WTC11 (cell line): ENCODE data around the gene PARP3. TPM values are rescaled to one million over a fixed set of nuclear protein-coding genes. Genes with fewer than 3 reads are reported as not detected.

Experiments used
- ATAC-seq: fragments of 200-7000 bp; cut with Tn5 transposase; 2 replicates; pipeline ENCODE4 v1.10.0; 2021; ENCODE audit warnings: mild to moderate bottlenecking, moderate library complexity
- CTCF ChIA-PET: fragments of 300-600 bp; sonication (Branson Sonifier 250); formaldehyde crosslinking; loops from one replicate; lab custom pipeline; 2021; ENCODE audit warnings: antibody characterized with exemption; lab: Charles Lee
- POLR2A ChIA-PET: fragments of 350-600 bp; sonication (Branson Sonifier 250); formaldehyde crosslinking; loops from one replicate; lab custom pipeline; 2021; ENCODE audit warnings: antibody characterized with exemption; lab: Charles Lee
- DNase-seq: peaks from one replicate; pipeline ENCODE4 v3.0.0; 2021; ENCODE audit warnings: low spot score
- H3K27ac Mint-ChIP-seq: 2 replicates; pipeline ENCODE4 v1.8.0; 2021; ENCODE audit warnings: mixed read lengths
- H3K27me3 Mint-ChIP-seq: 2 replicates; pipeline ENCODE4 v1.8.0; 2021; ENCODE audit warnings: low read depth, mild to moderate bottlenecking, moderate library complexity, mixed read lengths
- H3K36me3 Mint-ChIP-seq: 2 replicates; pipeline ENCODE4 v1.8.0; 2021; ENCODE audit warnings: mixed read lengths
- H3K4me1 Mint-ChIP-seq: 2 replicates; pipeline ENCODE4 v1.8.0; 2022; ENCODE audit warnings: mixed read lengths
- H3K4me3 Mint-ChIP-seq: 2 replicates; pipeline ENCODE4 v1.8.0; 2021; ENCODE audit warnings: mild to moderate bottlenecking, moderate library complexity, mixed read lengths
- H3K9me3 Mint-ChIP-seq: 2 replicates; pipeline ENCODE4 v1.8.0; 2021; ENCODE audit warnings: mixed read lengths
- ARID4B ChIP-seq: sonication (generic); formaldehyde crosslinking; IDR thresholded peaks from 2 replicates; pipeline ENCODE4 v1.8.0; 2023; ENCODE audit warnings: missing genetic modification reagents, mild to moderate bottlenecking, borderline replicate concordance
- ATF3 ChIP-seq: sonication (generic); formaldehyde crosslinking; conservative IDR thresholded peaks from 2 replicates; pipeline ENCODE4 v1.8.1; 2022; ENCODE audit warnings: mild to moderate bottlenecking, missing genetic modification reagents
- EMX1 ChIP-seq: fragments of 250-450 bp; sonication (Bioruptor Pico); IDR thresholded peaks from 2 replicates; pipeline ENCODE4 v1.8.0; 2021; ENCODE audit warnings: mild to moderate bottlenecking
- GABPB1 ChIP-seq: sonication (generic); formaldehyde crosslinking; IDR thresholded peaks from 2 replicates; pipeline ENCODE4 v1.8.1; 2023; ENCODE audit warnings: mild to moderate bottlenecking, missing genetic modification reagents
- HMGA2 ChIP-seq: fragments of 250-450 bp; sonication (Bioruptor Pico); IDR thresholded peaks from 2 replicates; pipeline ENCODE4 v1.4.0; 2021; ENCODE audit warnings: mild to moderate bottlenecking, moderate library complexity
- IRF2 ChIP-seq: sonication (generic); formaldehyde crosslinking; IDR thresholded peaks from 2 replicates; pipeline ENCODE4 v1.8.0; 2022; ENCODE audit warnings: low read depth, missing genetic modification reagents, borderline replicate concordance
- MXD4 ChIP-seq: fragments of 250-450 bp; sonication (Bioruptor Pico); IDR thresholded peaks from 2 replicates; pipeline ENCODE4 v1.8.0; 2021; ENCODE audit warnings: mild to moderate bottlenecking, moderate library complexity, borderline replicate concordance
- NFE2L1 ChIP-seq: sonication (generic); formaldehyde crosslinking; IDR thresholded peaks from 2 replicates; pipeline ENCODE4 v1.8.1; 2023; ENCODE audit warnings: missing genetic modification reagents
- NR2C2 ChIP-seq: sonication (generic); formaldehyde crosslinking; IDR thresholded peaks from 2 replicates; pipeline ENCODE4 v1.8.0; 2022; ENCODE audit warnings: mild to moderate bottlenecking, missing genetic modification reagents
- RELA ChIP-seq: sonication (generic); formaldehyde crosslinking; IDR thresholded peaks from 2 replicates; pipeline ENCODE4 v1.8.1; 2022; ENCODE audit warnings: missing genetic modification reagents, mild to moderate bottlenecking, borderline replicate concordance
- STAT6 ChIP-seq: sonication (generic); formaldehyde crosslinking; conservative IDR thresholded peaks from 2 replicates; pipeline ENCODE4 v1.8.1; 2023; ENCODE audit warnings: mild to moderate bottlenecking, low read depth, missing genetic modification reagents, moderate library complexity
- TCF7 ChIP-seq: sonication (generic); formaldehyde crosslinking; IDR thresholded peaks from 2 replicates; pipeline ENCODE4 v1.8.0; 2022; ENCODE audit warnings: mild to moderate bottlenecking, low read depth, missing genetic modification reagents, moderate library complexity
- TEAD4 ChIP-seq: sonication (generic); formaldehyde crosslinking; IDR thresholded peaks from 2 replicates; pipeline ENCODE4 v1.8.0; 2022; ENCODE audit warnings: mild to moderate bottlenecking, missing genetic modification reagents
- ZNF138 ChIP-seq: sonication (generic); formaldehyde crosslinking; conservative IDR thresholded peaks from 2 replicates; pipeline ENCODE4 v1.8.1; 2022; ENCODE audit warnings: mild to moderate bottlenecking, moderate library complexity, missing genetic modification reagents
- ZNF232 ChIP-seq: sonication (generic); formaldehyde crosslinking; IDR thresholded peaks from 2 replicates; pipeline ENCODE4 v1.8.0; 2022; ENCODE audit warnings: mild to moderate bottlenecking, missing genetic modification reagents
- total RNA-seq: library from RNA; stranded (reverse); gene quantifications from 3 replicates; pipeline ENCODE4 v1.2.3, GENCODE V29; 2021
- TF ChIP-seq, protein P1 (sequence below): sonication (generic); formaldehyde crosslinking; IDR thresholded peaks from 2 replicates; pipeline ENCODE4 v1.8.0; 2022; ENCODE audit warnings: mild to moderate bottlenecking, missing genetic modification reagents
- TF ChIP-seq, protein P2 (sequence below): sonication (generic); formaldehyde crosslinking; IDR thresholded peaks from 2 replicates; pipeline ENCODE4 v1.8.1; 2023; ENCODE audit warnings: mild to moderate bottlenecking, missing genetic modification reagents

The PARP3 gene
- total RNA-seq, 1 experiment from 2014 or later: 2.9 TPM

DNA sequence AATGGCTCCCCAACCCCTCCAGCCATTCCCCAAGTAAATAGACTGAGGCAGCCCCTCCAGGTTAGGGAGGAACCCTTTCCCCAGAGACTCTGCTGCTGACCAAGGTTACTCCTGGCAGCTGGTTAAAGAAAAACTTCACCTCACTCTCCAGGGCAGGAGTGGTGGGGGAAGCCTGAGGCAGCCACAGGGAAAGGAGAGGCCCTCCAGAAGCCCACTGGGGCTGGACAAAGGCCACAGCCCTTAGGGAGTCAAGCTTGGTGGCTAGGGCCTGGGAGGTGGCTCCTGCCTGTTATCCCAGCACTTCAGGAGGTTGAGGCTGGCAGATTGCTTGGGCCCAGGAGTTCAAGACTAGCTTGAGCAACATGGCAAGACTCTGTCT, 42.1 kb downstream of the PARP3 start:
- ChIA-PET POLR2A (interaction anchor here (2.4 kb wide), 1 partner anchor 11 kb away, joined by 14 read pairs; the partner anchor contains the start of gene RPL29), CTCF (interaction anchor here (0.9 to 4.4 kb wide), 5 partner anchors 11 to 265 kb away, joined by 4 to 60 read pairs (median 27); partner anchors contain the start of genes ABHD14A, ABHD14B, DUSP7 and RPL29)
- no peak for ATAC-seq
- H3K27me3 Mint-ChIP-seq: no peaks in the 10 kb centered on the region
- peak overlapping the region; percentile 84 for H3K4me3 Mint-ChIP-seq
- H3K9me3 Mint-ChIP-seq: no peaks in the 10 kb centered on the region
- DNase-seq: no peak
- peaks cover 2% of the 10 kb centered on the region; the same call in 1 of the 2 replicates for H3K36me3 Mint-ChIP-seq
- TF ChIP-seq RELA (CRISPR knock-in tag) (0 out of 2 replicates have a peak, but pooled peaks have one; percentile 22), ARID4B (CRISPR knock-in tag) (no peak)
- peaks cover 28% of the 10 kb centered on the region for H3K4me1 Mint-ChIP-seq
- H3K27ac Mint-ChIP-seq: no peak overlapping the region

DNA sequence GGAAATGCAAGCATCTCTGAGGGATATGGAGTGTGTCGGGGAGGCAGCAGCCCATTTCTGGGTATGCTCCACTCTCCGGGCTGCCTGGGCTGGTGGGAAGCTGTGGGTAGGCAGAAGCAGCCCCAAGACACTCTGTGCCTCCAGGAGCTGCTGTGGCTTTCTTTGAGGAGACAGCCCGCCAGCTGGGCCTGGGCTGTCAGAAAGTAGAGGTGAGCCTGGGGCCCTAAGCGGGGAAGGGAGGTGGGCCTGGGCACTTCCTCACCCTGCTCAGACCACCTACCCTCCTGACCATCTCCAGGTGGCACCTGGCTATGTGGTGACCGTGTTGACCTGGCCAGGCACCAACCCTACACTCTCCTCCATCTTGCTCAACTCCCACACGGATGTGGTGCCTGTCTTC, 42.9 kb downstream of the PARP3 start:
- CTCF ChIA-PET: interaction anchor here (0.7 to 4.4 kb wide), 4 partner anchors 12 to 71 kb away, joined by 4 to 60 read pairs (median 31); partner anchors contain the start of genes ABHD14A, ABHD14B and DUSP7

More for the DNA sequence above, 42.9 kb downstream of the PARP3 start:
- Mint-ChIP-seq H3K27me3 (no peaks in the 10 kb centered on the region), H3K27ac (no peak overlapping the region), H3K4me1 (peaks cover 28% of the 10 kb centered on the region), H3K4me3 (peak overlapping the region; percentile 27), H3K36me3 (peaks cover 2% of the 10 kb centered on the region; the same call in 1 of the 2 replicates), H3K9me3 (no peaks in the 10 kb centered on the region)
- DNase-seq: no peak
- no peak for ATAC-seq
- TF ChIP-seq EMX1 (no peak), NFE2L1 (no peak), TCF7 (no peak), MXD4 (no peak), HMGA2 (CRISPR knock-in tag) (no peak), STAT6 (CRISPR knock-in tag) (no peak), IRF2 (CRISPR knock-in tag) (no peak), GABPB1 (CRISPR knock-in tag) (no peak), NR2C2 (CRISPR knock-in tag) (no peak), TEAD4 (CRISPR knock-in tag) (no peak), ATF3 (no peak), ZNF138 (CRISPR knock-in tag) (no peak), ZNF232 (no peak)
- TF ChIP-seq, protein P1, sequence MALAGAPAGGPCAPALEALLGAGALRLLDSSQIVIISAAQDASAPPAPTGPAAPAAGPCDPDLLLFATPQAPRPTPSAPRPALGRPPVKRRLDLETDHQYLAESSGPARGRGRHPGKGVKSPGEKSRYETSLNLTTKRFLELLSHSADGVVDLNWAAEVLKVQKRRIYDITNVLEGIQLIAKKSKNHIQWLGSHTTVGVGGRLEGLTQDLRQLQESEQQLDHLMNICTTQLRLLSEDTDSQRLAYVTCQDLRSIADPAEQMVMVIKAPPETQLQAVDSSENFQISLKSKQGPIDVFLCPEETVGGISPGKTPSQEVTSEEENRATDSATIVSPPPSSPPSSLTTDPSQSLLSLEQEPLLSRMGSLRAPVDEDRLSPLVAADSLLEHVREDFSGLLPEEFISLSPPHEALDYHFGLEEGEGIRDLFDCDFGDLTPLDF: no peak
- TF ChIP-seq, protein P2, sequence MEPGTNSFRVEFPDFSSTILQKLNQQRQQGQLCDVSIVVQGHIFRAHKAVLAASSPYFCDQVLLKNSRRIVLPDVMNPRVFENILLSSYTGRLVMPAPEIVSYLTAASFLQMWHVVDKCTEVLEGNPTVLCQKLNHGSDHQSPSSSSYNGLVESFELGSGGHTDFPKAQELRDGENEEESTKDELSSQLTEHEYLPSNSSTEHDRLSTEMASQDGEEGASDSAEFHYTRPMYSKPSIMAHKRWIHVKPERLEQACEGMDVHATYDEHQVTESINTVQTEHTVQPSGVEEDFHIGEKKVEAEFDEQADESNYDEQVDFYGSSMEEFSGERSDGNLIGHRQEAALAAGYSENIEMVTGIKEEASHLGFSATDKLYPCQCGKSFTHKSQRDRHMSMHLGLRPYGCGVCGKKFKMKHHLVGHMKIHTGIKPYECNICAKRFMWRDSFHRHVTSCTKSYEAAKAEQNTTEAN (CRISPR knock-in tag): no peak
- POLR2A ChIA-PET: no interaction called here
